Gastrocnemius medialis (tissue), 4 donors: Measurements from ENCODE around the gene ITIH3. TPM values are rescaled to one million over a fixed set of nuclear protein-coding genes. Genes with fewer than 3 reads are reported as not detected.
A peak's percentile ranks its signal among the peaks of the same experiment; 100 is the strongest.

Experiments used
- ATAC-seq, 2 donors: fragments of 150-250 bp; one replicate each; pipeline ENCODE4 v1.9.1; 2016
- DNase-seq, 2 donors: peaks; one replicate each; pipeline ENCODE4 v3.0.0-alpha.2; 2019
- H3K27ac ChIP-seq, 4 donors: fragments of 200-600 bp; sonication (generic); 1 replicate in 1 of 4; 2 replicates in 3 of 4; pipeline ENCODE4 v1.5.1; 2016 to 2018; ENCODE audit warnings: mild to moderate bottlenecking in 2 of 4, moderate library complexity in 1 of 4
- H3K27me3 ChIP-seq, 3 donors: fragments of 200-600 bp; sonication (generic) in 2 of 3; 1 replicate in 1 of 3; 2 replicates in 2 of 3; pipeline versions ENCODE4 v1.5.1 to v1.6.0; 2016 to 2019; ENCODE audit warnings: mild to moderate bottlenecking in 1 of 3, moderate library complexity in 1 of 3
- H3K36me3 ChIP-seq, 2 donors: fragments of 200-600 bp; sonication (generic) in 1 of 2; one replicate each; pipeline ENCODE4 v1.5.1; 2017 to 2018
- H3K4me1 ChIP-seq, 2 donors: fragments of 200-600 bp; sonication (generic) in 1 of 2; one replicate each; pipeline ENCODE4 v1.5.1; 2016 to 2017; ENCODE audit warnings: mild to moderate bottlenecking in 2 of 2
- H3K4me3 ChIP-seq, 4 donors: fragments of 200-600 bp; sonication (generic) in 3 of 4; 1 replicate in 1 of 4; 2 replicates in 3 of 4; pipeline ENCODE4 v1.5.1; 2016 to 2019; ENCODE audit warnings: mild to moderate bottlenecking in 2 of 4
- H3K9me3 ChIP-seq, 3 donors: fragments of 200-600 bp; sonication (generic) in 2 of 3; 1 replicate in 1 of 3; 2 replicates in 2 of 3; pipeline ENCODE4 v1.5.1; 2016 to 2019
- POLR2A ChIP-seq, 2 donors: fragments of 450-650 bp; IDR thresholded peaks; one replicate each; pipeline ENCODE4 v1.6.1; 2017; ENCODE audit warnings: antibody characterized with exemption in 2 of 2, mild to moderate bottlenecking in 2 of 2, moderate library complexity in 2 of 2
- in situ Hi-C, 4 donors: fragments of 200-750 bp; cut with MboI; loops; one replicate each; pipeline versions ENCODE4 v1.15.0 to v1.8.0; 2017; ENCODE audit warnings: low sequenced_read_pairs in 4 of 4
- intact Hi-C: fragments of 100-400 bp; cut with DNase I; formaldehyde crosslinking; loops from one replicate; pipeline ENCODE4 v1.15.1; 2023; ENCODE audit warnings: low total_unique reads
- total RNA-seq, 4 donors: library from RNA; depleted of rRNA; stranded (reverse); fragments of >200 nt; gene quantifications; one replicate each; pipeline versions ENCODE4 v1.1.0 to v1.2.3, GENCODE V29; 2016
- TF ChIP-seq, protein P1 (sequence below), 5 experiments: fragments of 450-650 bp in 3 of 5; fragments of 200-600 bp in 2 of 5; sonication (generic) in 2 of 5; IDR thresholded peaks in 4 of 5; conservative IDR thresholded peaks in 1 of 5; 1 replicate in 4 of 5; 2 replicates in 1 of 5; pipeline ENCODE4 v1.5.1; 2016 to 2019; ENCODE audit warnings: antibody characterized with exemption in 5 of 5, mild to moderate bottlenecking in 3 of 5, moderate library complexity in 3 of 5

The ITIH3 gene
- total RNA-seq, 4 donors from 2014 or later: 0.66 to 3.1 (median 1.5) TPM

DNA sequence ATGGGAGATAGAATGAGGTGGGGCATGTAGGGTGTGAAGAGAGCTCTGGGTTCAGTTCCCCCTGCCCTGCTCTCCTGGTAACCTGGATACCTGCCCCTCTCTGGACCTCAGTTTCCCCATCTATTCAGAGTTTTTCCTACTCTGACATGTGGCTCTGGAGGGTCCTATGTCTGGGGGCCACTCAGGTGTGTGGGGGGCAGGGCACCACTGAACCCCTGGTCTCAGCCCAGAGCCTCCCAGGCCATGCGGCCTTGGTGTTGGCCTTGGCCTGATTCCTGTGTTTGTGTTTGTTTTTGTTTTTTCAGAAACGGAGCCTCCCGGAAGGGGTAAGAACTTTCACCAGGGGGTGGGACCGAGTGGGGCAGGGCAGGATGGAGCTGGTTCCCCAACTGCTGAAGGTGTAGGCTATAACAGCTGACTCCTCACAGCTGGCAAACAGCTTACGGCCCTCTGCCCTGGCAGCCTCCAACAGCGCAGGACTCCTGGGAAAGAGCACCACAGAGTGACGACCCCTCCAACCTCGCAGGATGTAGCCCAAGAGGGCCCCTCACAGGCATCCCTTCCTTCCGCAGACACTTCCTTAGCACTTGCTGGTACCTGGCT is 803 bp downstream of the ITIH3 start:
- in situ Hi-C loops: no loop called here

GRCh38 chr3:52796411-52796810 is 1.8 kb downstream of the ITIH3 start:
- H3K27ac ChIP-seq: no peak overlapping the region
- no peaks in the 10 kb centered on the region for H3K9me3 ChIP-seq
- no peaks in the 10 kb centered on the region for H3K27me3 ChIP-seq
- peaks cover 0 to 6% of the 10 kb centered on the region in 2 donors for H3K4me1 ChIP-seq
- no peak overlapping the region for H3K4me3 ChIP-seq
- H3K36me3 ChIP-seq: no peaks in the 10 kb centered on the region
- DNase-seq: no peak
- intact Hi-C loops (no loop called here), in situ Hi-C loops (no loop called here)
- TF ChIP-seq POLR2A (IDR thresholded peaks at IDR 0.05): no peak
- TF ChIP-seq, protein P1, sequence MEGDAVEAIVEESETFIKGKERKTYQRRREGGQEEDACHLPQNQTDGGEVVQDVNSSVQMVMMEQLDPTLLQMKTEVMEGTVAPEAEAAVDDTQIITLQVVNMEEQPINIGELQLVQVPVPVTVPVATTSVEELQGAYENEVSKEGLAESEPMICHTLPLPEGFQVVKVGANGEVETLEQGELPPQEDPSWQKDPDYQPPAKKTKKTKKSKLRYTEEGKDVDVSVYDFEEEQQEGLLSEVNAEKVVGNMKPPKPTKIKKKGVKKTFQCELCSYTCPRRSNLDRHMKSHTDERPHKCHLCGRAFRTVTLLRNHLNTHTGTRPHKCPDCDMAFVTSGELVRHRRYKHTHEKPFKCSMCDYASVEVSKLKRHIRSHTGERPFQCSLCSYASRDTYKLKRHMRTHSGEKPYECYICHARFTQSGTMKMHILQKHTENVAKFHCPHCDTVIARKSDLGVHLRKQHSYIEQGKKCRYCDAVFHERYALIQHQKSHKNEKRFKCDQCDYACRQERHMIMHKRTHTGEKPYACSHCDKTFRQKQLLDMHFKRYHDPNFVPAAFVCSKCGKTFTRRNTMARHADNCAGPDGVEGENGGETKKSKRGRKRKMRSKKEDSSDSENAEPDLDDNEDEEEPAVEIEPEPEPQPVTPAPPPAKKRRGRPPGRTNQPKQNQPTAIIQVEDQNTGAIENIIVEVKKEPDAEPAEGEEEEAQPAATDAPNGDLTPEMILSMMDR (IDR thresholded peaks at IDR 0.05 in 4 of 5, conservative IDR thresholded peaks at IDR 0.05 in 1 of 5): no peak
- no peak for ATAC-seq

More for the DNA sequence above, 803 bp downstream of the ITIH3 start:
- no peak for DNase-seq
- intact Hi-C loops: no loop called here
- peaks cover 0 to 6% of the 10 kb centered on the region in 2 donors for H3K4me1 ChIP-seq
- H3K4me3 ChIP-seq: no peak overlapping the region
- TF ChIP-seq, protein P1 (IDR thresholded peaks at IDR 0.05 in 4 of 5, conservative IDR thresholded peaks at IDR 0.05 in 1 of 5): no peak
- TF ChIP-seq POLR2A (IDR thresholded peaks at IDR 0.05): no peak
- ATAC-seq: no peak
- H3K27me3 ChIP-seq: no peaks in the 10 kb centered on the region
- H3K9me3 ChIP-seq: no peaks in the 10 kb centered on the region
- no peaks in the 10 kb centered on the region for H3K36me3 ChIP-seq
- no peak overlapping the region for H3K27ac ChIP-seq

DNA sequence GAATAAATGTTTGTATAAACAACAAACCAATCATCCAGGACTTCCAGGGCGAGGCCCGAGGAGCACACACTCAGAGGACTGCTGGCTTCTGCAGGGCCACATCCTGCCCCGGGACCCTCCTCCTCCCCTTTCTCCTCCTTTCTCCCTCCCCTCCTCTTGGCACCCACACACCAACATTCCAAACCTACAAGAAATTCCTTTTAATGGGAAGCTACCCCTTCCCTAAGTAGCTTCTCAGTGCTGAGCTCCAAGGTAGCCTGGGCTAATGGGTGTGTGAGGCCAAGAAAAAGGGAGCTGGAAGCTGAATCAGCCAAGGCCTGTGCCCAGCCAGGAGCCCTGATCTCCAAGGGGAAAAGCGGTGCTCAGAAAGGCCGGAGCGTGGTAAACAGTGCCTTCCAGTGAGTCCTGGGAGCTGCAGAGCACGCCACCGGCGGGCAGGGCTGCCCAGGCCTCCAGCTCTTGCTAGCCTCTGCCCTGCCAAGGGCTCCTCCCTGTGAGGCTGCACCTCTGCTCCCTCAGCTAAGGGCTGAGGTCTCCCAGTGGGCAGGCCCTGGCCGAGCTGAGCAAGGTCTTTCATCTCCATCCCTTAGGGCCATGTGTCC is 3.9 kb downstream of the ITIH3 start:
- TF ChIP-seq POLR2A (IDR thresholded peaks at IDR 0.05): no peak
- TF ChIP-seq, protein P1 (IDR thresholded peaks at IDR 0.05 in 4 of 5, conservative IDR thresholded peaks at IDR 0.05 in 1 of 5): no peak
- in situ Hi-C loops: no loop called here
- Histone ChIP-seq H3K4me1 (peaks cover 0 to 6% of the 10 kb centered on the region in 2 donors), H3K27me3 (no peaks in the 10 kb centered on the region), H3K9me3 (no peaks in the 10 kb centered on the region), H3K27ac (no peak overlapping the region), H3K4me3 (no peak overlapping the region), H3K36me3 (no peaks in the 10 kb centered on the region)
- no peak for DNase-seq
- intact Hi-C loops: no loop called here
- no peak for ATAC-seq

GRCh38 chr3:52798978-52799476 is 4.4 kb downstream of the ITIH3 start:
- no peaks in the 10 kb centered on the region for H3K27me3 ChIP-seq
- intact Hi-C loops: no loop called here
- peaks cover 0 to 6% of the 10 kb centered on the region in 2 donors for H3K4me1 ChIP-seq
- TF ChIP-seq, protein P1 (IDR thresholded peaks at IDR 0.05 in 4 of 5, conservative IDR thresholded peaks at IDR 0.05 in 1 of 5): peak in 3 of 5 experiments; percentile 17 to 37 (median 28)
- no peak for TF ChIP-seq POLR2A (IDR thresholded peaks at IDR 0.05)
- H3K9me3 ChIP-seq: no peaks in the 10 kb centered on the region
- no peak overlapping the region for H3K4me3 ChIP-seq
- ATAC-seq (peak in 1 of 2 donors; percentile 29), DNase-seq (no peak)
- in situ Hi-C loops: no loop called here
- H3K36me3 ChIP-seq: no peaks in the 10 kb centered on the region
- no peak overlapping the region for H3K27ac ChIP-seq
